A549 (cell line): ENCODE data around the gene PTPRG.

Experiments used
- BCL3 ChIP-seq: fragments of >200 bp; sonication (Bioruptor Twin); formaldehyde crosslinking; IDR thresholded peaks from 3 replicates; pipeline ENCODE4 v1.6.1; 2016
- CTCF ChIP-seq: fragments of >200 bp; sonication (Bioruptor Twin); formaldehyde crosslinking; IDR thresholded peaks from 3 replicates; pipeline ENCODE4 v1.5.1; 2016
- EP300 ChIP-seq, 2 experiments: fragments of >200 bp; sonication (Bioruptor Twin); formaldehyde crosslinking; IDR thresholded peaks; 2 replicates in 1 of 2; 3 replicates in 1 of 2; pipeline ENCODE4 v1.6.1; 2016 to 2017
- FOSB ChIP-seq: fragments of 250-450 bp; sonication (Bioruptor Pico); IDR thresholded peaks from 2 replicates; pipeline ENCODE4 v1.5.0; 2020; ENCODE audit warnings: mild to moderate bottlenecking, moderate library complexity
- HDAC2 ChIP-seq: fragments of 200-600 bp; sonication (generic); IDR thresholded peaks from 2 replicates; pipeline ENCODE4 v1.6.1; 2016
- HOXA7 ChIP-seq: fragments of 250-450 bp; sonication (Bioruptor Pico); IDR thresholded peaks from 2 replicates; pipeline ENCODE4 v1.5.0; 2020; ENCODE audit warnings: mild to moderate bottlenecking, moderate library complexity
- JUNB ChIP-seq: fragments of >200 bp; sonication (Bioruptor Twin); formaldehyde crosslinking; IDR thresholded peaks from 2 replicates; pipeline ENCODE4 v1.6.1; 2016
- MAX ChIP-seq: IDR thresholded peaks from 2 replicates; pipeline ENCODE4 v1.6.1; 2012
- POLR2A ChIP-seq: IDR thresholded peaks from 2 replicates; pipeline ENCODE4 v1.6.1; 2012; ENCODE audit warnings: mild to moderate bottlenecking, low read length
- RAD21 ChIP-seq, 2 experiments: fragments of >200 bp in 1 of 2; sonication (Bioruptor Twin) in 1 of 2; formaldehyde crosslinking in 1 of 2; IDR thresholded peaks in 1 of 2; conservative IDR thresholded peaks in 1 of 2; 2 replicates in 1 of 2; 3 replicates in 1 of 2; pipeline ENCODE4 v1.6.1; 2012 to 2018; ENCODE audit warnings: inconsistent platforms in 1 of 2
- RCOR1 ChIP-seq: fragments of 150-350 bp; IDR thresholded peaks from 2 replicates; pipeline ENCODE4 v1.6.1; 2014; ENCODE audit warnings: antibody characterized with exemption, low read length, low read depth
- RNF2 ChIP-seq: fragments of 200-600 bp; sonication (generic); IDR thresholded peaks from 2 replicates; pipeline ENCODE4 v1.6.1; 2016; ENCODE audit warnings: low read depth, mild to moderate bottlenecking, antibody characterized with exemption, moderate library complexity, borderline replicate concordance

GRCh38 chr3:61608072-61608471 is 46.7 kb downstream of the PTPRG start:
- no peak for TF ChIP-seq POLR2A
- TF ChIP-seq CTCF: no peak
- no peak for TF ChIP-seq JUNB
- TF ChIP-seq MAX: no peak
- TF ChIP-seq RNF2: no peak
- no peak for TF ChIP-seq HDAC2
- no peak for TF ChIP-seq BCL3
- TF ChIP-seq RCOR1: no peak
- TF ChIP-seq FOSB (CRISPR knock-in tag): no peak
- TF ChIP-seq RAD21 (conservative IDR thresholded peaks at IDR 0.05 in 1 of 2, IDR thresholded peaks at IDR 0.05 in 1 of 2): no peak
- TF ChIP-seq EP300 (IDR thresholded peaks at IDR 0.05): no peak
- no peak for TF ChIP-seq HOXA7 (CRISPR knock-in tag)
